ENCODE data around the gene OR52N4. TPM values are rescaled to one million over a fixed set of nuclear protein-coding genes. Genes with fewer than 3 reads are reported as not detected.

The OR52N4 gene
- total and polyA plus RNA-seq, 2 of the 4 experiments (the other 2 are of a cell fraction), result not detected

DNA sequence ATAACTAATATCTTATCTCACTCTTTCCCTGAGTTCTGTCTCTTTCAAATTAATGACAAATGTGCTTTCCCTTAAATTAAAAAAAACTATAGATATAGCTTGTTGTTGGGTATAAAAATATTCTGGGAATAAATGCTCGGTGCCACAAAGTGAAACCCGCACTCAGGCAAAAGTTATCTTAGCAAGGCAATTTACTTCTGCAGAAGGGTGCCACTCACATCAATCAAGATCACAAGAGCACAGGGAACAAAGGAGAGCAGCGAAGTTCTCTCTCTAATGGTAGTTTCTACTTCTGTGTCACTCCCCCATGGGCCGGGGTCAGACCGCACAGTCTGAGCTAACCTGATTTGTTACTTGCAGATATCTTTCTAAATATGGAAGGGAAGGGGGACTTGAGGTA, 49.9 kb downstream of the OR52N4 start:
- in situ Hi-C loops (cut with MboI; ENCODE audit: low sequenced_read_pairs), result loop anchor here (5.0 kb wide), 1 partner anchor 327 kb away; no protein-coding TSS in a partner anchor
- H3K4me3 ChIP-seq (ENCODE audit: insufficient read depth, low read depth, low read length), result no peak overlapping the region
- BruUV-seq (replicated peaks), result no TSS peak
- no peak for DNase-seq
- no peak for ATAC-seq (ENCODE audit: low read depth)
- no peak overlapping the region for H3K4me2 ChIP-seq (ENCODE audit: low read depth, low read length)
- H4K91ac ChIP-seq (ENCODE audit: insufficient read depth, low read depth, low read length), result no peak overlapping the region
- H3K79me1 ChIP-seq (ENCODE audit: low read depth in 1 of 2, low read length in 2 of 2), result no peaks in the 10 kb centered on the region
- dilution Hi-C loops (cut with HindIII; ENCODE audit: low sequenced_read_pairs, unreplicated experiment), result no loop called here
- no peak overlapping the region for H2AFZ ChIP-seq (replicated peaks; ENCODE audit: low read length, poor library complexity)
- H4K20me1 ChIP-seq (ENCODE audit: insufficient read depth, low read length), result no peaks in the 10 kb centered on the region
- no peak overlapping the region for H3K23ac ChIP-seq (ENCODE audit: low read depth, low read length)
- H2BK20ac ChIP-seq (ENCODE audit: low read depth, low read length), result no peak overlapping the region
- ChIA-PET CTCF (no interaction called here), POLR2A (ENCODE audit: unreplicated experiment) (no interaction called here)
- H2BK120ac ChIP-seq (ENCODE audit: low read depth, low read length), result no peak overlapping the region
- H2AK9ac ChIP-seq (replicated peaks; ENCODE audit: low read depth, low read length, poor library complexity), result no peak overlapping the region
- intact Hi-C loops (cut with micrococcal nuclease), result loop anchor here (10.0 kb wide), 1 partner anchor 1619 kb away; no protein-coding TSS in a partner anchor
- H4K8ac ChIP-seq (ENCODE audit: low read depth in 2 of 2, low read length in 2 of 2), result no peak overlapping the region
- no peak overlapping the region for H3K27ac ChIP-seq (ENCODE audit: insufficient read depth, low read length)
- no peaks in the 10 kb centered on the region for H3K36me3 ChIP-seq (ENCODE audit: control insufficient read depth, insufficient read depth, low read length)
- H3K4me1 ChIP-seq (ENCODE audit: control insufficient read depth, insufficient read depth, low read length), result no peaks in the 10 kb centered on the region
- no peaks in the 10 kb centered on the region for H3K9me1 ChIP-seq (ENCODE audit: insufficient read depth, low read length)
- H3K9me3 ChIP-seq (ENCODE audit: control insufficient read depth, insufficient read depth, low read length), result no peaks in the 10 kb centered on the region
- H2AK5ac ChIP-seq (ENCODE audit: low read depth, low read length), result no peak overlapping the region
- no peak overlapping the region for H3K9ac ChIP-seq (ENCODE audit: low read depth, low read length)
- H2BK15ac ChIP-seq (ENCODE audit: low read depth, low read length), result no peak overlapping the region
- TF ChIP-seq RFX5 (IDR thresholded peaks at IDR 0.05; ENCODE audit: low read depth, low read length), result no peak
- no peak for TF ChIP-seq MAFK (IDR thresholded peaks at IDR 0.05; ENCODE audit: low read depth, low read length)
- TF ChIP-seq POLR2A (IDR thresholded peaks at IDR 0.05; ENCODE audit: low read depth, low read length), result no peak
- TF ChIP-seq, protein P1, sequence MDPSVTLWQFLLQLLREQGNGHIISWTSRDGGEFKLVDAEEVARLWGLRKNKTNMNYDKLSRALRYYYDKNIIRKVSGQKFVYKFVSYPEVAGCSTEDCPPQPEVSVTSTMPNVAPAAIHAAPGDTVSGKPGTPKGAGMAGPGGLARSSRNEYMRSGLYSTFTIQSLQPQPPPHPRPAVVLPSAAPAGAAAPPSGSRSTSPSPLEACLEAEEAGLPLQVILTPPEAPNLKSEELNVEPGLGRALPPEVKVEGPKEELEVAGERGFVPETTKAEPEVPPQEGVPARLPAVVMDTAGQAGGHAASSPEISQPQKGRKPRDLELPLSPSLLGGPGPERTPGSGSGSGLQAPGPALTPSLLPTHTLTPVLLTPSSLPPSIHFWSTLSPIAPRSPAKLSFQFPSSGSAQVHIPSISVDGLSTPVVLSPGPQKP (IDR thresholded peaks at IDR 0.05; ENCODE audit: borderline replicate concordance, low read depth, low read length), result no peak
- TF ChIP-seq RCOR1 (IDR thresholded peaks at IDR 0.05; ENCODE audit: insufficient replicate concordance, low read length), result no peak
- TF ChIP-seq CHD1 (IDR thresholded peaks at IDR 0.05; ENCODE audit: low read depth, low read length), result no peak
- no peak for TF ChIP-seq USF2 (IDR thresholded peaks at IDR 0.05; ENCODE audit: low read depth, low read length)
- no peak for TF ChIP-seq FOS (IDR thresholded peaks at IDR 0.05; ENCODE audit: low read depth, low read length)
- no peak for TF ChIP-seq MXI1 (IDR thresholded peaks at IDR 0.05; ENCODE audit: borderline replicate concordance, low read depth, low read length)
- TF ChIP-seq RAD21 (IDR thresholded peaks at IDR 0.05; ENCODE audit: low read length), result no peak
- no peak for TF ChIP-seq NFE2L2 (IDR thresholded peaks at IDR 0.05; ENCODE audit: low read depth, low read length)
- peaks cover 5% of the 10 kb centered on the region for H3K27me3 ChIP-seq (ENCODE audit: control insufficient read depth, insufficient read depth, low read length)
- H2BK5ac ChIP-seq (ENCODE audit: low read depth, low read length, poor library complexity, severe bottlenecking), result no peak overlapping the region
- H3K4ac ChIP-seq (ENCODE audit: low read depth, low read length), result no peak overlapping the region
- H3K56ac ChIP-seq (ENCODE audit: extremely low read depth, insufficient read depth, low read length), result no peak overlapping the region
- H3K14ac ChIP-seq (replicated peaks; ENCODE audit: low read depth, low read length), result no peak overlapping the region
- H4K5ac ChIP-seq (ENCODE audit: low read depth, low read length), result no peak overlapping the region
- no CpG with 5 or more reads among the region's 5 CpGs for WGBS, 2 experiments (ENCODE audit: extremely low coverage in 2 of 2, insufficient read length in 1 of 2)
- no peak overlapping the region for H3K18ac ChIP-seq (ENCODE audit: low read depth, low read length)

Data from IMR-90 (cell line).